GM04503 (cell line): ENCODE measurements around the gene DZANK1.
"Not testable (repeated sequence)": the region's sequence is repeated elsewhere in the genome, so short reads cannot be mapped to it uniquely, and the experiment has no call there.

ENCODE experiments used
- DNase-seq: peaks from one replicate; pipeline ENCODE4 v3.0.0-alpha.2; 2012; ENCODE audit warnings: low read depth

The DZANK1 gene

DNA sequence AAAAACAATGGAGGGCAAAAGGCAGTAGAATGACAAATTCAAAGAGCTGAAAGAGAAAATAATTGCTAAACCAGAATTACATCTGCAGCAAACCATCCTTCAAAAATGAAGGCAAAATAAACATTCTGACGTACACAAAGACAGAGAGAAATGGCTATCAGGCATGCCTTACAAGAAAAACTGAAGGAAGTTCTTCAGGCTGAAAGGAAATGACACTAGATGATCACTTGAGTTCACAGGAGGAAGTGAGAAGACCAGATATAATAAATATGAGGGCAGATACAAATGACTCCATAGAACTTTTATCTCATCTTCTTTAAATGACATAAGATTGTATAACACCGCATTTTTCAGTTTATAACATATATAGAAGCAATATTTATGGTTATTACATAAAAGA lies 30.0 kb downstream of the DZANK1 start:
- DNase-seq = no peak

GRCh38 chr20:18431206-18431605 lies 35.6 kb downstream of the DZANK1 start:
- DNase-seq = no peak

GRCh38 chr20:18430172-18430826 lies 36.5 kb downstream of the DZANK1 start:
- DNase-seq = no peak

GRCh38 chr20:18428490-18429173 lies 38.2 kb downstream of the DZANK1 start:
- no peak for DNase-seq

DNA sequence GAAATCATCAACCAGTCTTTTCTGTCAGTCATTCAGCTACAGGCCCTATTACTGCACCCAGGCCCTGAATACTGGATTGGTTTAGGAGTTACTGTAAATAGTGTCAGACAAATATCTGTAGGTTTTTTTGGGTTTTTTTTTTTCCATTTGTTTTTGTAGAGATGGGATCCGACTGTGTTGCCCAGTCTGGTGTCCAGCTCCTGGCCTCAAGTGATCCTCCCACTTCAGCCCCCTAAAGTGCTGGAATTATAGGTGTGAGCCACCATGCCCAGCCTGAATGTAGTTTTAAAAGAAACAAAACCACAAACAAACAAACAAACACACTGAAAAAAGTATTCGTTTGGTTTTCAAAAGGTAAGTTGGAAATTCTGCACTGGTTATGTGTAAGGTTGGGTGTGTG lies 39.6 kb downstream of the DZANK1 start:
- DNase-seq = no peak

DNA sequence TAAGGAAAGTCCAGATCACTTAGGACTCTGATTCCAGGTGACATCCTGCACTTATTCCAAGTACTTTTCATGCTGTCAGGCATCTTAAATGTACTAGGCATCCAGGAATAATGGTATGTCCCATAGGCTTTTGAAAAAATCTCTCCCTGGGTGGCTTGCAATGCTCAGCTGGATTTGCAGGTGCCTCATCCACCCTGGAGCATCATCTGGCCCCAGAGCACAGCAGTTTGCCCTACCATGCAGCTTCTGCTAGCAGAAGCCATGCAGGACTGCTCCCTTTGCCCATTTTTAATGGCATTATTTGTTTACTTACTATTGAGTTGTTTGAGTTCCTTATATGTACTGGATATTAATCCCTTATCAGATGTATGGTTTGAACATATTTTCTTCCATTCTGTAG lies 45.2 kb downstream of the DZANK1 start:
- no peak for DNase-seq

- DNase-seq = no peak
These were observed 50.3 kb downstream of the DZANK1 start for GRCh38 chr20:18416486-18416885.

DNA sequence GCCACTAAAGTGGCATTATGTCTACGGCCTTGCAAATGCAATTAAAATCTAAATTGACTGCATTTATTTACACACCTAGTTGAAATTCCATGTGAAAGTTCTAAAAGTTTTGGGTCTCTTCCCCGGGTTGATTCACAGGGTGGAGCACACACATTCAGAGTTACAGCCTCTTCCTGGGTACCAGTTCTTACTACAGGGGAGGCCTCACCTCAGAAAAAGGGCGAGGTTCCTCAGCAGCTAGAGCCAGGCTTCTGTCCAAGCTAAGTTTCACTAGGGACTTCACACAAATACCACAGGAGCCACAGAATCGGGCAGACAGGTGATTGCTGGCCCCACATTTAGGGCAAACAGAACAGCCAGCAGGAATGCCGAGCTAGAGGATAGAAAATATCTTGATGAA lies 52.7 kb downstream of the DZANK1 start:
- no peak for DNase-seq

GRCh38 chr20:18412221-18412901 lies 54.5 kb downstream of the DZANK1 start:
- no peak for DNase-seq

GRCh38 chr20:18405826-18406225 lies 61.0 kb downstream of the DZANK1 start:
- no peak for DNase-seq

DNA sequence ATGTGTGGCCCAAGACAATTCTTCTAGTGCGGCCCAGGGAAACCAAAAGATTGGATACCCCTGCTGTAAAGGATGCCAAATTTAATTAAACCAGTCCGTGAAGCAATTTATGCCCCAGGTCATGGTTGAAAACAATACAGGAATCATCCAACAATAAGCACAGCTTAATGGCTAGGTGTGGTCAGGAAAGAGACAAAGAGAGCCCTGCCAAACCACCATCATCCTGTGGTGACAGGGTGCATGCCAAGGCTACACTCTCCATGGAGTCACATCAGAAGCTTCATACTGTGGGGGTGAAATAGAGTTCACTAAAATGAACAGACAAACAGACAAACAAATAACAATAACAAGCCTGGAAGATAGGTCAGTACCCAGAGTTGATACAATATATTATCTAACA lies 62.7 kb downstream of the DZANK1 start:
- no peak for DNase-seq

DNA sequence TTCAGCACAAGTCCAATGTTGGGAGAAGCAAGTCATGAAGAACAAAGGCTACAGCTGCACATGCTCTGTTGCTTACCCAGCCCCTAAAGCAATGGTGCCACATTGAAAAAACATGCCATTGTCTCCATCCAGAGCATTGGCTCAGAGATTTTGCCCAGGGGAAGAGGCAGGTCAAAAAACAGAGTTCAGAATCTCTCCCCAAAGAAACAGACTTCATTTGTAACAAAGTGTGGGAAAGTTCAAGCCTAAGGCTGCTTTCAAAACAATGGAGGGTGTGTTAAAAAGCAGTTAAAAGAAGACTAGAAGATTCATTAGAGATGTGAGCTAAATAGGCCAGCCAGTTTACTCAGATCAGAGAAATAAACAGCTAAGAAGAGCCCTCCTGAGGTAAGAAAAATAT lies 63.6 kb downstream of the DZANK1 start:
- DNase-seq = no peak

DNA sequence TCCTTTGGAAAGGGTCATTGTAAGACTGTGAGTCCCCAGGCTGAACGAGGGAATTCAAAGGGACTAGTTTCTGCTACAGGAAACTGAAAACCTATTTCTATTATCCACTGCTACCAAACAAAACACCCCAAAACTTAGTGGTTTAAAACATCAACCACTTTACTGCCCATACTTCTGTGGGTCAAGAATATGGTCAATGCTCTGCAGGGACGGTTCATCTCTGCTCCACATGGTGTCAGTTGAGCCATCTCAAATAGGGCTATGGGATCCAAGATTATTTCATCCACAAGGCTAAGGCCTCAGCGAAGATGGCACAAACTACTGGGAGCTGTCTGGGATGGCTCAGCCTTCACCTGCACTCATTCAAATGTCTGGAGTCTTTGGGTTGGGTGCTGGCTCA lies 65.5 kb downstream of the DZANK1 start:
- DNase-seq = no peak

DNA sequence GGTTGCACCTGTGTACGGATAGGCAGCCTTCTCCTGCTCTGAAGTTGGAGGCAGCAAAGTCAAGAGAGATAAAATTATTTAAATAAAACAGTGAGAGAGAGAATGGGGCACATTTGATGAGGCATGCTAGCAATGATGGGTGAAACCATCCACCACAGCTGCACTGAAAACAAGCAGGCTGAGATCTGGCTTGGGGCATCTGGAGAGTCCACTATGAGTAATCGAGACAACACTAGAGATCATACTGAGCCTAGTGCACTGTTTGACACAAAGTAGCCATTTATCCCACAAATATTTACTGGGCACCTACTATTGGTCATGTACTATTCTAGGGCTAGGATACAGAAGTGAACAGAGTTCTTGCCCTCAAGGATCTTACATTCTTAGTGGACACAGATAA lies 66.4 kb downstream of the DZANK1 start:
- DNase-seq = no peak

- not testable (repeated sequence) for DNase-seq
These were observed 68.1 kb downstream of the DZANK1 start for GRCh38 chr20:18398713-18399112.

DNA sequence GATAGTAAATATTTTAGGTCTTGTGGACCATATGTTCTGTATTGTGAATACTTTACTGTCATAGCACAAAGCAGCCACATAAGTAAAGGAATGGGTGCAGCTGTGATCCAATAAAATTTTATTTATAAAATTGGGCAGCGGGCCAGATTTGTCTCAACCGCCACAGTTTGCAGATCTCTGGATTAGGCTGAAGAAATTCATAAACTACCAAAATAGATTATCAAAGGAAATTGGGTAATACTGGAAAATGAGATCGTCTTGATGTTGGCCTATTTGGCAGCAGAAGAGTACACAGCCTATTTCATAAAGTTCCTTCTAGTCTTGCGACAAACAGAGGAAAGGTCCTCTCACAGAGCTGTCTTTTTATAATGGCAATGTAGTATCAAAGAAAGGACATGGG lies 69.8 kb downstream of the DZANK1 start:
- DNase-seq = no peak

DNA sequence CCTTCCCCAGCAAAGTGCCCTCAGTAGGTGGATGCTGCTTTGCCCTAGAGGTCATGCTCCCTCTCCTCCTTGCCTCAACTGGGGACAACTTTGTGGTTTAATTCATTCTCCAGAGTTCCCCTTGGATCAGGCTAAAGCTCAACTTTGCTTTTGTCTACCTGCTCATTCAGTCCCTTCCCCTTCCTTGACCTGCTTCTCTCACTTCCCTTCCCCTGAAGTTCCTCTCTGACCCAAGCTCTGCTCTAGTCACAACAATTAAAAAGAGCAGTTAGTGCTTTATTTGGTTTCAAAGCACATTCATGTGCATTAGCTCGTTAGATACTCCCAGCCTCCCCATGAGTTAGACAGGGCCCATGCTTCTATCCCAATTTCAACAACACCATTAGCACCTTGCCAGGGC lies 71.3 kb downstream of the DZANK1 start:
- DNase-seq = no peak

GRCh38 chr20:18394363-18394762 lies 72.5 kb downstream of the DZANK1 start:
- no peak for DNase-seq

DNA sequence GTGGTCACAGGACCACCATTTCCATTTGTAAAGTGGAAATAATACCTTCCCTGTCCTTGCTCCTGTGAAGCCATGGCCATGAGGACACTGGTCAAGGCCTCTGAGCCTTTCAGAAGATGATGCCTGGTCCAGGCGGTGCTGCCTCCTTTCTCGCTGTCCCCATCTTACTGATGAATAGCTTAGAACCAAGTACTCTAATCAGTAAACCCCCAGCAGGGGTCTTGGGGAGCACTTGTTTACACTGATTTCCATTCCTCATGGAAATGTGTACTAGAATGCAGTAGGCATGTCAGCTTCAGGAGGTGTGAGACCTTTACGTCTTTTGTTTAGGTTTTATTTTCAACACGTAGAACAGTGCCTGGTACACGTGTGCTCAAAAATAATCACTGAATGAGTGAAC lies 75.1 kb downstream of the DZANK1 start:
- DNase-seq = no peak

DNA sequence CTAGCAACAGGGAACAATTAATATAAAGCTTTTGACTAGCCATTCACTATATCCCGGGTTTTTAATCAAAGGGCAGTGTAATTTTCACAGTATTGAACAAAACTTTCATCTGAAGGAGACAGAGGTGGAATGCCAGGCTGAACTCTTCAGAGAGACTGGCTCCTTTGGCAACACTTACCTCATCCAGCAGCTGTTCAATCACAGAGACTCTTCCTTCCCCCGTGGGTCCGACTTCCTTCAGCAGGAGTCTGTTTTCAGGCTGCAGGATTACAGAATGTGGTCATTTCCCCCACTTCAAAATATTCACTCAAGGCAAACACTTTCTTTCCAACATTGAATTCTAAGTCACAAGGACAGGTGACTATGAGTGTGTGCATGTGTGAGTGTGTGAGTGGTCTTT lies 76.6 kb downstream of the DZANK1 start:
- no peak for DNase-seq

DNA sequence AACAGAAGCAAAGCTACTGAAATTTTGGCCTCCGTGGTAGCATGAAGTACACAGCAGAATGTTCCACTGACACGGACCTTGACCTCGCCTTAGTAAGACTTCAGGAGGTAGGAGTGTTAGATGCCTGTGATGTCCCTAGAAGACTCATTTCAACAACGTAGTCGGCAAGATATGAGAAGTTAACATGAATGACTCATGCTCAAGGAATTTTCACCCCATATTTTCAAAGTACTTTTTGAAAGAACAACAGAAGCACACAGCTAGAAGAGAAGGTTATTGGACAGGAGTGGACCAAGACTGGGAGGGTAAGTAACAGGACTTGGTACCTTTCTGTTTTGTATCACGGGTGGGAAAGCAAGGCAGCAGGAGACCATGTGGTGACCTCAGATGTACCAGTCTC lies 78.0 kb downstream of the DZANK1 start:
- no peak for DNase-seq

DNA sequence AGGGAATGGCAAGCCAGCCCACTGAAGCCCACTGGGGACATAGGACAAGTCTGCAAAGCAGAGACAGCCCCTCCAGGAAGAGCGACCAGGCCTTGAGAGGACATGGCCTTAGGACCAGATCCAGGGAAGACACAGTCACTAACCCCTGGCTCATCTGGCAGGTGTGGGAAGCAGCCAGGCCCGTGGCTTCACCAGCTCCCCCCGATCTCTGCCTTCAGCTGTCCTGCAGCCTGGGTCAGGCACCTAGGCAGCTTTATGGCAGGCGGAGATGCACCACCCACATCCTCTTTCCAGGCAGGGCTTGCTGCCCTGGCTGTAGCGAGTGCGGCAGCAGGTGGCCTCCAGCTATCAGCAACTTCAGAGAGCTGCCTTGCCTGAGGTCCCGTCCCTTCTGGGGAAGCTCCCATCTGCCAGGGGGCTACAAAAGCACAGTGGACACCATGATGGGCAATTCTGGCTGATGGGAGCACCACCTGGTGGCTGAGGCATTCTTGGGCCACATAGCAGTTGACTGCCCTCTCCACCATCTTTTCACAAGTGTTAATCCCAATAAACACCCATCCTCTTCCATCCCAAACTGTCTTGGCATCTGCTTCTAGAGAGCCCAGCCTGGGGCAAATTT lies 85.8 kb downstream of the DZANK1 start:
- DNase-seq = no peak

- DNase-seq = no peak
These were observed 88.8 kb downstream of the DZANK1 start for GRCh38 chr20:18377896-18378481.
